ENCODE results near the gene NUDT2. TPM values are rescaled to one million over a fixed set of nuclear protein-coding genes. Genes with fewer than 3 reads are reported as not detected.

Gene NUDT2
- total RNA-seq, 1 donor from 2014 or later = 25.4 TPM

DNA sequence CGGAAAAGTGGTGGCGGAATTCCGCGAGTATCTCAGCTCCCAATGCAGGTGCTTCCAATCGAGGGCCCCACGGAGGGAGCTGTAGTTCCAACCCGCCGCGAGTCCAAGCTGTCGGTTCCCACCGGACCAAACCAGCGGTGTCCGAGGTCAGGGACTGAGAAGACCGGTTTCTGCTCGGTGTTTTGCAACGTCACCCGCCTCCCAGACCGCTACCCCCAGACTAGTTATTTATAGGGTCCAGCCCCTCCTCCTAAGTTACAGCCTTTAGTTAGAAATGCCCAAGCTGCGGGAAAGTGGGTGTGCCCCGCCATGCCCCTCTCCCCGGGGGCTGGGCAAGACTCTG is 48.0 kb downstream of the NUDT2 start:
- DNase-seq (ENCODE audit: extremely low spot score, unreplicated experiment) = no peak
- peaks cover 43% of the 10 kb centered on the region for H3K27me3 Mint-ChIP-seq
- H3K4me1 Mint-ChIP-seq (ENCODE audit: unreplicated experiment) = peaks cover 17% of the 10 kb centered on the region
- H3K9me3 Mint-ChIP-seq = no peaks in the 10 kb centered on the region
- H3K36me3 Mint-ChIP-seq = peaks cover 7% of the 10 kb centered on the region
- H3K27ac Mint-ChIP-seq = peak overlapping the region; percentile 67
- H3K4me3 Mint-ChIP-seq = peak overlapping the region; percentile 91
- TF ChIP-seq, protein P1, sequence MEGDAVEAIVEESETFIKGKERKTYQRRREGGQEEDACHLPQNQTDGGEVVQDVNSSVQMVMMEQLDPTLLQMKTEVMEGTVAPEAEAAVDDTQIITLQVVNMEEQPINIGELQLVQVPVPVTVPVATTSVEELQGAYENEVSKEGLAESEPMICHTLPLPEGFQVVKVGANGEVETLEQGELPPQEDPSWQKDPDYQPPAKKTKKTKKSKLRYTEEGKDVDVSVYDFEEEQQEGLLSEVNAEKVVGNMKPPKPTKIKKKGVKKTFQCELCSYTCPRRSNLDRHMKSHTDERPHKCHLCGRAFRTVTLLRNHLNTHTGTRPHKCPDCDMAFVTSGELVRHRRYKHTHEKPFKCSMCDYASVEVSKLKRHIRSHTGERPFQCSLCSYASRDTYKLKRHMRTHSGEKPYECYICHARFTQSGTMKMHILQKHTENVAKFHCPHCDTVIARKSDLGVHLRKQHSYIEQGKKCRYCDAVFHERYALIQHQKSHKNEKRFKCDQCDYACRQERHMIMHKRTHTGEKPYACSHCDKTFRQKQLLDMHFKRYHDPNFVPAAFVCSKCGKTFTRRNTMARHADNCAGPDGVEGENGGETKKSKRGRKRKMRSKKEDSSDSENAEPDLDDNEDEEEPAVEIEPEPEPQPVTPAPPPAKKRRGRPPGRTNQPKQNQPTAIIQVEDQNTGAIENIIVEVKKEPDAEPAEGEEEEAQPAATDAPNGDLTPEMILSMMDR (conservative IDR thresholded peaks at IDR 0.05) = no peak

GRCh38 chr9:34378376-34379060 is 49.1 kb downstream of the NUDT2 start:
- Mint-ChIP-seq H3K36me3 (peaks cover 7% of the 10 kb centered on the region), H3K4me3 (peak overlapping the region; percentile 78), H3K9me3 (no peaks in the 10 kb centered on the region), H3K4me1 (ENCODE audit: unreplicated experiment) (peaks cover 17% of the 10 kb centered on the region), H3K27ac (no peak overlapping the region), H3K27me3 (peaks cover 54% of the 10 kb centered on the region)
- TF ChIP-seq, protein P1 (conservative IDR thresholded peaks at IDR 0.05) = no peak
- peak; percentile 29 for DNase-seq (ENCODE audit: extremely low spot score, unreplicated experiment)

GRCh38 chr9:34379334-34380033 is 50.1 kb downstream of the NUDT2 start:
- H3K27me3 Mint-ChIP-seq = peaks cover 64% of the 10 kb centered on the region
- H3K27ac Mint-ChIP-seq = peak overlapping the region; percentile 82

GRCh38 chr9:34380034-34380510 is 50.7 kb downstream of the NUDT2 start:
- Mint-ChIP-seq H3K9me3 (no peaks in the 10 kb centered on the region), H3K4me3 (peak overlapping the region; percentile 92), H3K27me3 (peaks cover 69% of the 10 kb centered on the region), H3K27ac (no peak overlapping the region), H3K36me3 (no peaks in the 10 kb centered on the region), H3K4me1 (ENCODE audit: unreplicated experiment) (peaks cover 13% of the 10 kb centered on the region)
- DNase-seq (ENCODE audit: extremely low spot score, unreplicated experiment) = no peak
- TF ChIP-seq, protein P1 (conservative IDR thresholded peaks at IDR 0.05) = no peak

More at GRCh38 chr9:34379334-34380033, 50.1 kb downstream of the NUDT2 start:
- Mint-ChIP-seq H3K4me1 (ENCODE audit: unreplicated experiment) (peaks cover 17% of the 10 kb centered on the region), H3K36me3 (peaks cover under 1% of the 10 kb centered on the region), H3K9me3 (no peaks in the 10 kb centered on the region), H3K4me3 (peak overlapping the region; percentile 92)
- TF ChIP-seq, protein P1 (conservative IDR thresholded peaks at IDR 0.05) = peak; percentile 96
- DNase-seq (ENCODE audit: extremely low spot score, unreplicated experiment) = peak; percentile 67

DNA sequence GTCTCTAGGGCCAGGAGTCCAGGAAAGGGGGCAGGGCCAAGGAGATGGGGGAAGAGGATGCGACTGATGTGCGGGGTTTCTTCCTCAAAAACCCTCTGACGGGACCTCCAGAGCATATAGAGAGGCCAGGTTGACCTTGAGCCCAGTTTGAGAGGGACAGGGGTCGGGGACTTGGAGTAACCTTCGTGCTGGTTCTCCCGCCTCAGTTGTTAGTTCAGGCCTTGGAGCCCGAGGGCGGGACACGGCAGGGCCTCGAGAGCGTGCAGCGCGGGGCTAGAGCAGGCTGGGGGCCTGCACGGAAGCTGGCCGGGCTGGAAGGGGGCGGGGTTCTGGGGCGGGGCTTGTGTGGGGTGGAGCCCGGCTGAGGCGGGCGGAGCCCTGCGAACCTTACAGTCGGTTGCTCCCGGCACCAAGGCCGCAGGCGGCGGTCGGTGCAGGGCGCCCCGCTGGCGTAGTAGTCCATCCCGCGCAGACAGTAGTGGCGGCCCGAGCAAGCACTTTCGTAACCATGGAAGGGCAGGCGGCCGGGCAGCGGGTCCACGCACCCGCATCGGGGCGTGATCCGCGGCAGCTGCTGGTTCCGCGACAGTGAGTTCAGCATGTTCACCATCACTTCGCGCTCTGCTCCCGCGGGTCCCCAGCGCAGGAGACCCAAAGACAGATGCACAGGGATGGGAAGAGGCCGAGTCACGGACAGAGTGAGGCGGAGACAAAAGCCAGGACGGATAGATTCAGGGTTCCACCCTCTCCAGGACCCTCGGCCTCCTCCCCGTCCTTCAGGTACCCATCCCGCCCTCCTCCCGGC is 51.3 kb downstream of the NUDT2 start:
- Mint-ChIP-seq H3K4me3 (peak overlapping the region; percentile 92), H3K36me3 (no peaks in the 10 kb centered on the region), H3K27ac (no peak overlapping the region), H3K27me3 (peaks cover 69% of the 10 kb centered on the region), H3K4me1 (ENCODE audit: unreplicated experiment) (peaks cover 9% of the 10 kb centered on the region), H3K9me3 (no peaks in the 10 kb centered on the region)
- DNase-seq (ENCODE audit: extremely low spot score, unreplicated experiment) = peak; percentile 77
- TF ChIP-seq, protein P1 (conservative IDR thresholded peaks at IDR 0.05) = no peak

All from type B pancreatic cell (in vitro differentiated cells).